HepG2 (cell line): ENCODE results near the gene ACSF3. TPM values are rescaled to one million over a fixed set of nuclear protein-coding genes. Genes with fewer than 3 reads are reported as not detected.

Experiments
- ATAC-seq: fragments of 200-7000 bp; cut with Tn5 transposase; 3 replicates; pipeline ENCODE4 v1.9.1; 2020; ENCODE audit warnings: mild to moderate bottlenecking, moderate library complexity
- BruUV-seq: library from RNA; stranded (reverse); fragments of 400-500 nt; replicated peaks from 2 replicates; lab custom pipeline; 2021; lab: Mats Ljungman, UMichigan
- CTCF ChIA-PET: fragments of 300-600 bp; formaldehyde crosslinking; extraction: SDS; loops from one replicate; lab custom pipeline; 2021; ENCODE audit warnings: low total read pairs, inconsistent platforms, low intra/inter-chr PET ratio; lab: Yijun Ruan, JAX
- POLR2A ChIA-PET: fragments of 350-600 bp; sonication (Branson Sonifier 250); formaldehyde crosslinking; loops from one replicate; lab custom pipeline; 2020; ENCODE audit warnings: antibody characterized with exemption, inconsistent platforms; lab: Yijun Ruan, JAX
- DNase-seq: peaks from one replicate; pipeline ENCODE4 v3.0.0-alpha.2; 2015; ENCODE audit warnings: low spot score
- FAIRE-seq: peaks from 3 replicates; lab custom pipeline; 2011; peaks lifted over from hg19 to GRCh38; lab: Jason Lieb, UNC
- H2AFZ ChIP-seq: one replicate; pipeline ENCODE4 v1.6.1; 2011; ENCODE audit warnings: low read length, inconsistent platforms
- H3K27ac ChIP-seq: fragments of 300-600 bp; 3 replicates; pipeline ENCODE4 v1.8.0; 2011; ENCODE audit warnings: mixed run types, mild to moderate bottlenecking, mixed read lengths, low read length, inconsistent platforms; ENCODE audit not compliant: insufficient read depth; ENCODE audit errors: extremely low read length
- H3K27me3 ChIP-seq, 2 experiments: fragments of 200-600 bp in 1 of 2; 2 replicates in 1 of 2; 3 replicates in 1 of 2; pipeline versions ENCODE4 v1.6.0 to v1.8.0; 2011; ENCODE audit warnings: low read length in 2 of 2, mild to moderate bottlenecking in 2 of 2, moderate library complexity in 2 of 2, inconsistent platforms in 1 of 2; ENCODE audit not compliant: insufficient read depth in 2 of 2, control insufficient read depth in 1 of 2
- H3K36me3 ChIP-seq, 2 experiments: fragments of 200-600 bp in 1 of 2; replicated peaks in 1 of 2; 2 replicates in 1 of 2; 3 replicates in 1 of 2; pipeline versions ENCODE4 v1.5.1 to v1.8.0; 2011; ENCODE audit warnings: low read length in 2 of 2, inconsistent platforms in 1 of 2; ENCODE audit not compliant: insufficient read depth in 2 of 2, control insufficient read depth in 1 of 2
- H3K4me1 ChIP-seq: 2 replicates; pipeline ENCODE4 v1.5.1; 2012; ENCODE audit warnings: low read length, inconsistent platforms; ENCODE audit not compliant: insufficient read depth
- H3K4me2 ChIP-seq: 2 replicates; pipeline ENCODE4 v1.6.0; 2011; ENCODE audit warnings: low read depth, low read length, inconsistent platforms
- H3K4me3 ChIP-seq, 3 experiments: fragments of 200-600 bp in 1 of 3; sonication (generic), shearing (Covaris generic) in 1 of 3; replicated peaks in 1 of 3; 2 replicates each; pipeline ENCODE4 v1.5.1; 2011 to 2016; ENCODE audit warnings: low read length in 3 of 3, inconsistent platforms in 2 of 3, low read depth in 2 of 3, mild to moderate bottlenecking in 2 of 3, control low read depth in 1 of 3, mixed read lengths in 1 of 3; ENCODE audit not compliant: insufficient read depth in 1 of 3
- H3K79me2 ChIP-seq: one replicate; pipeline ENCODE4 v1.6.1; 2011; ENCODE audit warnings: low read length, inconsistent platforms; ENCODE audit not compliant: insufficient read depth
- H3K9ac ChIP-seq: 2 replicates; pipeline ENCODE4 v1.6.0; 2011; ENCODE audit warnings: mild to moderate bottlenecking, low read depth, low read length, inconsistent platforms; ENCODE audit not compliant: insufficient read depth
- H3K9me3 ChIP-seq: 2 replicates; pipeline ENCODE4 v1.5.1; 2012; ENCODE audit warnings: mild to moderate bottlenecking, low read length
- H4K20me1 ChIP-seq: 2 replicates; pipeline ENCODE4 v1.6.0; 2011; ENCODE audit warnings: inconsistent platforms, mild to moderate bottlenecking, low read length, moderate library complexity; ENCODE audit not compliant: insufficient read depth
- ERF ChIP-seq: IDR thresholded peaks from 2 replicates; pipeline ENCODE4 v1.6.1; 2018; ENCODE audit warnings: missing biosample characterization, missing genetic modification reagents
- GMEB2 ChIP-seq: IDR thresholded peaks from 2 replicates; pipeline ENCODE4 v1.6.1; 2016; ENCODE audit warnings: missing biosample characterization, missing genetic modification reagents, low read depth
- PHF21A ChIP-seq: sonication (generic); formaldehyde crosslinking; IDR thresholded peaks from 2 replicates; pipeline ENCODE4 v1.5.0; 2020; ENCODE audit warnings: mild to moderate bottlenecking, missing genetic modification reagents
- SMAD9 ChIP-seq: sonication (generic); formaldehyde crosslinking; IDR thresholded peaks from 2 replicates; pipeline ENCODE4 v1.5.1; 2020; ENCODE audit warnings: mild to moderate bottlenecking, missing genetic modification reagents
- SRY ChIP-seq: sonication (generic); formaldehyde crosslinking; IDR thresholded peaks from 2 replicates; pipeline ENCODE4 v1.8.0; 2022; ENCODE audit warnings: mild to moderate bottlenecking, missing genetic modification reagents
- TGIF2 ChIP-seq: IDR thresholded peaks from 2 replicates; pipeline ENCODE4 v1.6.1; 2016; ENCODE audit warnings: control low read depth, missing compliant biosample characterization
- ZFP91 ChIP-seq: sonication (generic); formaldehyde crosslinking; IDR thresholded peaks from 2 replicates; pipeline ENCODE4 v1.9.0; 2022; ENCODE audit warnings: missing genetic modification reagents, mild to moderate bottlenecking, borderline replicate concordance
- ZNF260 ChIP-seq: sonication (generic); formaldehyde crosslinking; IDR thresholded peaks from 2 replicates; pipeline ENCODE4 v1.4.0; 2020; ENCODE audit warnings: missing genetic modification reagents, low read depth, mild to moderate bottlenecking, borderline replicate concordance
- ZSCAN9 ChIP-seq: IDR thresholded peaks from 2 replicates; pipeline ENCODE4 v1.6.1; 2016; ENCODE audit warnings: borderline replicate concordance
- WGBS: methylation state at CpG from one replicate; pipeline ENCODE4 v1.1.6; 2017; ENCODE audit warnings: low lambda C conversion rate; 5-methylcytosine and 5-hydroxymethylcytosine counted together
- in situ Hi-C: cut with HindIII; loops from 2 replicates; pipeline ENCODE4 v1.10.0; 2017; ENCODE audit warnings: low pct_unique_long_range_greater_than_20kb; ENCODE audit not compliant: extremely low pct_ligation_motif_present
- intact Hi-C: fragments of 100-400 bp; cut with micrococcal nuclease; formaldehyde crosslinking; loops from one replicate; pipeline ENCODE4 v1.10.0; 2022; ENCODE audit not compliant: unreplicated experiment
- polyA plus RNA-seq, 8 experiments: library from polyadenylated mRNA; depleted of rRNA in 3 of 8; stranded (reverse) in 7 of 8; unstranded in 1 of 8; fragments of >200 nt; fragmentation: Illumina TruSeq in 4 of 8; extraction: Trizol in 4 of 8; gene quantifications; 2 replicates each; pipeline versions ENCODE4 v1.2.1 to v1.2.3, GENCODE V29; 2011 to 2016; ENCODE audit warnings: low read depth in 4 of 8, missing spikeins in 1 of 8, mixed read lengths in 1 of 8; ENCODE audit not compliant: insufficient read depth in 1 of 8
- total RNA-seq, 5 experiments: library from RNA; depleted of rRNA; stranded (reverse); fragments of >200 nt; fragmentation: Illumina TruSeq; extraction: Trizol; gene quantifications; 2 replicates each; pipeline ENCODE4 v1.2.3, GENCODE V29; 2016; ENCODE audit warnings: low read depth in 1 of 5

Gene ACSF3
- total and polyA plus RNA-seq, 2 of the 13 experiments (the other 11 are each of a cell fraction or from before 2014, with no cell fraction given): 14.9 to 30.6 TPM

- no peak for TF ChIP-seq TGIF2
- TF ChIP-seq ZFP91: no peak
- TF ChIP-seq GMEB2 (CRISPR knock-in tag): no peak
- TF ChIP-seq ZNF260 (CRISPR knock-in tag): no peak
- TF ChIP-seq SRY: no peak
- no peak for TF ChIP-seq PHF21A
- TF ChIP-seq ERF (CRISPR knock-in tag): no peak
- TF ChIP-seq ZSCAN9: no peak
- TF ChIP-seq SMAD9 (CRISPR knock-in tag): no peak
- Histone ChIP-seq H3K9ac (no peak overlapping the region), H3K4me1 (peaks cover 1% of the 10 kb centered on the region; the same call in 1 of the 2 replicates), H3K4me2 (no peak overlapping the region), H3K79me2 (no peaks in the 10 kb centered on the region), H3K9me3 (no peaks in the 10 kb centered on the region), H2AFZ (no peak overlapping the region), H3K4me3 (no peak overlapping the region), H3K27ac (no peak overlapping the region), H4K20me1 (no peaks in the 10 kb centered on the region; the same call in 1 of the 2 replicates), H3K36me3 (peaks cover 40 to 78% of the 10 kb centered on the region in 2 experiments), H3K27me3 (no peaks in the 10 kb centered on the region)
- in situ Hi-C loops: no loop called here
- no TSS peak for BruUV-seq
- ChIA-PET CTCF (no interaction called here), POLR2A (no interaction called here)
- FAIRE-seq: no peak
- 98% methylated on average over 5 of the region's 5 CpGs for WGBS
- no peak for ATAC-seq
- DNase-seq: no peak
- intact Hi-C loops: no loop called here
Observed at GRCh38 chr16:89108416-89108815, 14.8 kb downstream of the ACSF3 start.
